TTC549 (cell line): ENCODE results near the gene NOL3.
A peak's percentile ranks its signal among the peaks of the same experiment; 100 is the strongest.

Source experiments
- FAIRE-seq: peaks from 2 replicates; lab custom pipeline; 2012; peaks lifted over from hg19 to GRCh38; lab: Jason Lieb, UNC

The NOL3 gene

DNA sequence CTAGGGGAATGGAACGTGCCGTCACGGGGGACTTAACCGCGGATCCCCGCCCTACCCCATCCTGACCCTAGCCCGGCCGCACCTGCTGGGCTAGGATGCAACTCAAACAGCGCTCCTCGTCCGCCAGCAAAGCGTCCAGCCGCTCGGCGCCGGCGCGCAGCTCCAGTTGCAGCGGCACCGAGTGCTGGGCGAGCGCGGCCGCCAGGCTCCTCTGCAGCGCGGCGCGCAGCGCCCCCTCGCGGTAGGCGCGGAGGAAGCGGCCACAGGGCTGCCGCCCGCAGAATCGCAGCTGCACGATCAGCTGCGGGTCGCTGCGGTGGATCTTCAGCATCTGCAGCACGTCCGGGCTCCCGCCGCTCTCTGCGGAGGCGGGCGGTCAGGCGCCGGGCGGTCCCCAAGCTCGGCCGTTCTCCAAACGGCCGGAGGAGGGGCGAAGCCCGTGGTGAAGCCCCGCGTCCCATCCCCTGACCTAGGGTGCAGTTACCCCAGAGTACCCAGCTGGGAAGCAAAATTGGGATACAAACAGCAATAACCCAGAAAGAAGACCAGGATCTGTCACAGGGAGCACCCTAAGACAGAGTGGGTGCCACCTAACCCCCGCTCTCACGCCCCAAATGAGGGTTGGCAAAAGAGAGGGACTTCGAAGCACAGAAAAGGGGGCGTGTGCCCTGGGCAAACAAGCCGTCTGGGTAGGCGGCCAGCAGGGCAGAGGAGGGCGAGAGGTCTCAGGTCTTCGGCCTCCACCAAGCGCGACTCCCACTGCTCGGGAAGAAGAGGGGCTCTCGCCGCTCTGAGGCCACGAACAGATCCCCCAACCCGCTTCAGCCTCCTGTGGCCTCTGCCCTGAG is 14.8 kb upstream of the NOL3 start:
- FAIRE-seq, result no peak

GRCh38 chr16:67156143-67156844 is 14.0 kb upstream of the NOL3 start:
- FAIRE-seq, result no peak

- FAIRE-seq, result no peak
Observed at GRCh38 chr16:67157106-67157748, 13.1 kb upstream of the NOL3 start.

GRCh38 chr16:67157892-67158635 is 12.3 kb upstream of the NOL3 start:
- FAIRE-seq, result no peak

GRCh38 chr16:67158637-67159600 is 11.4 kb upstream of the NOL3 start:
- FAIRE-seq, result no peak

DNA sequence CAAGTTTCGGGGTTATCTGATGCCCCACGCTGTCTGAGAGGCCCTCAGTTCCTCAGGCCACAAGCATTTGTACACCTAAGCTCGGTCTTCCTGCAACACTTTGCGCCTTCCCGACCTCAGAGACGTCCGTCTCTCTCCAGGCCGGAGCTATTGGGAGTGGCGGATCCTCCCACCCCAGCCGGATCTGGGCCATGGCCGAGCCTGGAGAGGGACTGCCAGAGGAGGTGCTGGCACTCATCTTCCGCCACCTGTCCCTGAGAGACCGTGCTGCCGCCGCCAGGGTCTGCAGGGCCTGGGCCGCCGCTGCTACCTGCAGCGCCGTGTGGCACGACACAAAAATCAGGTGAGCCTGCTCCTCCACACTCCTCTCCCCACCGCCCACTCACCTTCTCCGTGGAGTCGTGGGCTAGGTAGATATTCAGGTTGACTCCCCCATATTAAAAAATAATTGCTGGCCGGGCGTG is 8.7 kb upstream of the NOL3 start:
- no peak for FAIRE-seq

- FAIRE-seq, result peak; percentile 28
Observed at GRCh38 chr16:67162506-67163163, 7.7 kb upstream of the NOL3 start.

DNA sequence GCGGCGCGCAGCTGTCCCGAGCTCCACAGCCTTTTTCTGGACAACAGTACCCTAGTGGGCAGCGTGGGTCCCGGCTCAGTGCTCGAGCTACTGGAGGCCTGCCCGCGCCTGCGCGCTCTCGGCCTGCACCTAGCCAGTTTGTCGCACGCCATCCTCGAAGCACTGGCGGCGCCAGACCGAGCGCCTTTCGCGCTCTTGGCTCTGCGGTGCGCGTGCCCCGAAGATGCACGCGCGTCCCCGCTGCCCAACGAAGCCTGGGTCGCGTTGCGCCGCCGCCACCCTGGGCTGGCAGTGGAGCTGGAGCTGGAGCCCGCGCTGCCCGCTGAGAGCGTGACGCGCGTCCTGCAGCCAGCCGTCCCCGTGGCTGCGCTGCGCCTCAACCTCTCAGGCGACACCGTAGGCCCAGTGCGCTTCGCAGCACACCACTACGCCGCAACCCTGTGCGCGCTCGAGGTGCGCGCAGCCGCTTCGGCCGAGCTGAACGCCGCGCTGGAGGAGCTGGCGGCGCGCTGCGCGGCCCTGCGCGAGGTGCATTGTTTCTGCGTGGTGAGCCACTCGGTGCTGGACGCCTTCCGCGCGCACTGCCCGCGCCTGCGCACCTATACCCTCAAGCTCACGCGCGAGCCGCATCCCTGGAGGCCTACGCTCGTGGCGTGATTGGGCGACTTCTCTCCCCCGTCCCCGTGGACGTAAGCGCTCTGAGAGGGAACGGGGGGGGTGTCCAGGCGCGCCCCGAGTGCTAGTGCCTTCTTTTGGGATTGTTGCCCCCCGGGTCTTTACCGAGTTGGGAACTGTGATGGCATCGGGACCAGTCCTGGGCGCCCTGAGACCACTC is 7.0 kb upstream of the NOL3 start:
- no peak for FAIRE-seq

GRCh38 chr16:67163999-67164558 is 6.3 kb upstream of the NOL3 start:
- no peak for FAIRE-seq

DNA sequence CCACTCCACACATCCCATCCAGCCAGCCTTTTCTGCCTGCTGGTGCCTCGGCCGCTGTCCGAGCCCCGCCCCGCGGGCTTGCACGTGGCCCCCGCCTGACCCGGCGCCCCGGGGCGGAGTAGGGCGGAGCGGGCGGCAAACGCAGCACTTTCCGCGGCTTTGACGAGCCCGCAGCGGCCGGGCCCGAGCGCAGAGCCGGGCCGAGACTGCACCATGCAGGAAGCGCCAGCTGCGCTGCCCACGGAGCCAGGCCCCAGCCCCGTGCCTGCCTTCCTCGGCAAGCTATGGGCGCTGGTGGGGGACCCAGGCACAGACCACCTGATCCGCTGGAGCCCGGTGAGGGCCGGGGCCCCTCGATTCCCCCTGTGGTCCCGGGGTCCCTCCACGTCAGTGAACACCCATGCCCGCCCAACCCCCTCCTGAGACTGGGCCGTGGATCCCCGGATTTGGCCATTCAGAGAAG is 5.7 kb upstream of the NOL3 start, which contains the start of gene HSF4:
Gene HSF4, plus strand, starts transcription at position 147 of the 463 bp plus-strand sequence. Its CDS starts 67 bp downstream, at position 214.
- FAIRE-seq, result no peak

- FAIRE-seq, result no peak
Observed at GRCh38 chr16:67165121-67166078, 4.9 kb upstream of the NOL3 start.

- FAIRE-seq, result no peak
Observed at GRCh38 chr16:67166110-67166547, 4.2 kb upstream of the NOL3 start.

GRCh38 chr16:67166598-67167168 is 3.7 kb upstream of the NOL3 start:
- no peak for FAIRE-seq

DNA sequence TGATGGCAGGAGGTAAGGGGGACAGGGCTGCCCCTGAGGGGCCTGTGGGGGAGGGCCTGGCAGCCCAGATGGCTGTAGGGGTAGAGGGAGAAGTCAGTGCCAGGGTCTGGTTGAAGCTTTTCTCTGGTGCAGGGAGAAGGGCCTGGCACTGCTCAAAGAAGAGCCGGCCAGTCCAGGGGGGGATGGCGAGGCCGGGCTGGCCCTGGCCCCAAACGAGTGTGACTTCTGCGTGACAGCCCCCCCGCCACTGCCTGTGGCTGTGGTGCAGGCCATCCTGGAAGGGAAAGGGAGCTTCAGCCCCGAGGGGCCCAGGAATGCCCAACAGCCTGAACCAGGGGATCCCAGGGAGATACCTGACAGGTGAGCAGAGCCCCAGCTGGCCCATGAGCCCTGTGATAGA is 2.8 kb upstream of the NOL3 start:
- no peak for FAIRE-seq

DNA sequence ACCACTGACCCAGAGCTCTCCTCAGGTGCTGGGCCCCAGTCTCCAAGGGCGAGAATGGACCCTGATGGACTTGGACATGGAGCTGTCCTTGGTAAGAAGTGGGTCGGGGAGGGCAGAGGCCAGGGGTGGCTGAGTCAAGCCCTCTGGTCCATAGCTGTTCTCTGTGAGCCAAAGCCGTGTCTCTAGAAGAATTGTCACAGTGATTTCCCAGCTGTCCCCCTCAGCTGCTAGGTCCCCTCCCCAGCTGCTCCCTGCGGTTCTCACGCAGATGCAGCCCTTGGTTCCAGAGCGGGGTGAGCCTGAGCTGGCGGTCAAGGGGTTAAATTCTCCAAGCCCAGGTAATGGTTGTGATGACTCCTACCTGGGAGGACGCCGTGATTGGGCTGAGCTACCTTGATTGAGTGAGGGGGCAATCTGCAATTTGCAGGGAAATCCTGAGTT is 1.3 kb upstream of the NOL3 start:
- FAIRE-seq, result no peak

- no peak for FAIRE-seq
Observed at GRCh38 chr16:67169642-67170167, 633 bp upstream of the NOL3 start.
